Testis (tissue), 2 donors: Measurements from ENCODE around the gene GBP5.

Experiments used
- POLR2A ChIP-seq: fragments of 450-650 bp; IDR thresholded peaks from one replicate; pipeline ENCODE4 v1.6.1; 2017; ENCODE audit warnings: antibody characterized with exemption, mild to moderate bottlenecking, moderate library complexity
- TF ChIP-seq, protein P1 (sequence below), 3 experiments: fragments of 450-650 bp in 2 of 3; fragments of 200-600 bp in 1 of 3; sonication (generic) in 1 of 3; IDR thresholded peaks; one replicate each; pipeline ENCODE4 v1.5.1; 2016 to 2019; ENCODE audit warnings: antibody characterized with exemption in 3 of 3, mild to moderate bottlenecking in 2 of 3, moderate library complexity in 1 of 3

DNA sequence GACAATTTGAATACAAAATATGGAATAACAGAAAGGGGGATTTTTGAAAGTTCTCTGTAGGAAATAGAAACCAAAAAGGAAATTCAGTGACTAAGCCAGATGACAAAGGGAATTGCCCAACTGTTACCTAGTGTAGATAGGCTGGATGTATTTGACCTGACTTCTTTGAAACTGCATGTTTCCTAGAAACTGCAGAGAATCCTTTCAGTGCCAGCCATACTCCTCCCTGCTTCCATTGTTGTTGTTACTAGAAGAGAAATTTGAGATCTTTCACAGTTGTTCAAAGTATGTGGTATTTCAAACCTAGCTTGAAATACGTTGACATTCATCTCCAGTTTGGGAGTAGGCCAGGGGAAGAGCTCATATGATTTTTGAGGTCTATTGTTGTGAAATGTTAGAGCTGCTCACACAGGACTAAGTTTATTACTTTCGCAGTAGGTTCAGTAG is 1.8 kb upstream of the GBP5 start:
- TF ChIP-seq POLR2A: no peak
- TF ChIP-seq, protein P1, sequence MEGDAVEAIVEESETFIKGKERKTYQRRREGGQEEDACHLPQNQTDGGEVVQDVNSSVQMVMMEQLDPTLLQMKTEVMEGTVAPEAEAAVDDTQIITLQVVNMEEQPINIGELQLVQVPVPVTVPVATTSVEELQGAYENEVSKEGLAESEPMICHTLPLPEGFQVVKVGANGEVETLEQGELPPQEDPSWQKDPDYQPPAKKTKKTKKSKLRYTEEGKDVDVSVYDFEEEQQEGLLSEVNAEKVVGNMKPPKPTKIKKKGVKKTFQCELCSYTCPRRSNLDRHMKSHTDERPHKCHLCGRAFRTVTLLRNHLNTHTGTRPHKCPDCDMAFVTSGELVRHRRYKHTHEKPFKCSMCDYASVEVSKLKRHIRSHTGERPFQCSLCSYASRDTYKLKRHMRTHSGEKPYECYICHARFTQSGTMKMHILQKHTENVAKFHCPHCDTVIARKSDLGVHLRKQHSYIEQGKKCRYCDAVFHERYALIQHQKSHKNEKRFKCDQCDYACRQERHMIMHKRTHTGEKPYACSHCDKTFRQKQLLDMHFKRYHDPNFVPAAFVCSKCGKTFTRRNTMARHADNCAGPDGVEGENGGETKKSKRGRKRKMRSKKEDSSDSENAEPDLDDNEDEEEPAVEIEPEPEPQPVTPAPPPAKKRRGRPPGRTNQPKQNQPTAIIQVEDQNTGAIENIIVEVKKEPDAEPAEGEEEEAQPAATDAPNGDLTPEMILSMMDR (IDR thresholded peaks at IDR 0.05): no peak
